Ascending aorta (tissue), 2 donors: ENCODE measurements around the gene MBNL2. TPM values are rescaled to one million over a fixed set of nuclear protein-coding genes. Genes with fewer than 3 reads are reported as not detected.

Experiments
- DNase-seq, 2 donors: peaks; one replicate each; pipeline ENCODE4 v3.0.0-alpha.2; 2019; ENCODE audit warnings: low spot score in 2 of 2
- H3K27ac ChIP-seq, 2 donors: fragments of 200-600 bp; sonication (generic); one replicate each; pipeline ENCODE4 v1.5.1; 2016 to 2017; ENCODE audit warnings: mild to moderate bottlenecking in 1 of 2
- H3K27me3 ChIP-seq: fragments of 200-600 bp; sonication (generic); one replicate; pipeline ENCODE4 v1.5.1; 2017
- H3K36me3 ChIP-seq, 2 donors: fragments of 200-600 bp; sonication (generic); one replicate each; pipeline ENCODE4 v1.5.1; 2016
- H3K4me1 ChIP-seq, 2 donors: fragments of 200-600 bp; sonication (generic); one replicate each; pipeline ENCODE4 v1.5.1; 2016 to 2017; ENCODE audit warnings: mild to moderate bottlenecking in 1 of 2
- H3K4me3 ChIP-seq, 2 donors: fragments of 200-600 bp; sonication (generic); one replicate each; pipeline ENCODE4 v1.5.1; 2016 to 2017; ENCODE audit warnings: mild to moderate bottlenecking in 1 of 2
- H3K9me3 ChIP-seq, 2 donors: fragments of 200-600 bp; sonication (generic); one replicate each; pipeline ENCODE4 v1.5.1; 2016
- CTCF ChIP-seq, 3 experiments: fragments of 200-600 bp in 2 of 3; fragments of 450-650 bp in 1 of 3; sonication (generic) in 2 of 3; IDR thresholded peaks; one replicate each; pipeline ENCODE4 v1.5.1; 2016 to 2019; ENCODE audit warnings: antibody characterized with exemption in 3 of 3, mild to moderate bottlenecking in 1 of 3, moderate library complexity in 1 of 3
- intact Hi-C: fragments of 100-400 bp; cut with DNase I; formaldehyde crosslinking; loops from one replicate; pipeline ENCODE4 v1.15.1; 2023
- total RNA-seq: library from RNA; depleted of rRNA; stranded (reverse); fragments of >200 nt; gene quantifications from one replicate; pipeline ENCODE4 v1.1.0, GENCODE V29; 2016

Gene MBNL2
- total RNA-seq, 1 donor from 2014 or later: 38.7 TPM

- Histone ChIP-seq H3K36me3 (peaks cover 4 to 19% of the 10 kb centered on the region in 2 donors), H3K4me3 (no peak overlapping the region), H3K9me3 (no peaks in the 10 kb centered on the region), H3K4me1 (peaks cover 0 to 16% of the 10 kb centered on the region in 2 donors), H3K27ac (peak overlapping the region; percentile 6 to 19), H3K27me3 (no peaks in the 10 kb centered on the region)
- no peak for DNase-seq
- intact Hi-C loops: no loop called here
- no peak for TF ChIP-seq CTCF (IDR thresholded peaks at IDR 0.05)
These were observed 119.0 kb downstream of the MBNL2 start for GRCh38 chr13:97341135-97341534.

- TF ChIP-seq CTCF (IDR thresholded peaks at IDR 0.05): no peak
- intact Hi-C loops: no loop called here
- no peaks in the 10 kb centered on the region for H3K9me3 ChIP-seq
These were observed 120.0 kb downstream of the MBNL2 start for GRCh38 chr13:97342136-97342535.

GRCh38 chr13:97342936-97343335 is 120.8 kb downstream of the MBNL2 start:
- no peaks in the 10 kb centered on the region for H3K9me3 ChIP-seq
- no peak for DNase-seq
- intact Hi-C loops: no loop called here
- H3K27me3 ChIP-seq: no peaks in the 10 kb centered on the region
- H3K27ac ChIP-seq: peak overlapping the region in 1 of 2 donors; percentile 5
- TF ChIP-seq CTCF (IDR thresholded peaks at IDR 0.05): no peak
- peaks cover 10 to 29% of the 10 kb centered on the region in 2 donors for H3K36me3 ChIP-seq
- H3K4me3 ChIP-seq: no peak overlapping the region
- H3K4me1 ChIP-seq: peaks cover 0 to 12% of the 10 kb centered on the region in 2 donors

More at GRCh38 chr13:97342136-97342535, 120.0 kb downstream of the MBNL2 start:
- no peak overlapping the region for H3K27ac ChIP-seq
- no peak overlapping the region for H3K4me3 ChIP-seq
- H3K36me3 ChIP-seq: peaks cover 8 to 24% of the 10 kb centered on the region in 2 donors
- no peak for DNase-seq
- H3K4me1 ChIP-seq: peaks cover 0 to 12% of the 10 kb centered on the region in 2 donors
- no peaks in the 10 kb centered on the region for H3K27me3 ChIP-seq

- Histone ChIP-seq H3K4me3 (no peak overlapping the region), H3K27me3 (no peaks in the 10 kb centered on the region), H3K9me3 (no peaks in the 10 kb centered on the region), H3K36me3 (peaks cover 14 to 44% of the 10 kb centered on the region in 2 donors), H3K27ac (no peak overlapping the region), H3K4me1 (peaks cover 0 to 8% of the 10 kb centered on the region in 2 donors)
- no peak for DNase-seq
- intact Hi-C loops: loop anchor here (1.0 kb wide), 1 partner anchor 234 kb away; no protein-coding TSS in a partner anchor
- TF ChIP-seq CTCF (IDR thresholded peaks at IDR 0.05): peak; percentile 50 to 76 (median 65)
These were observed 122.4 kb downstream of the MBNL2 start for GRCh38 chr13:97344265-97345175.

- no peak for TF ChIP-seq CTCF (IDR thresholded peaks at IDR 0.05)
- Histone ChIP-seq H3K27ac (no peak overlapping the region), H3K4me3 (no peak overlapping the region), H3K36me3 (peaks cover 18 to 60% of the 10 kb centered on the region in 2 donors), H3K27me3 (no peaks in the 10 kb centered on the region), H3K4me1 (peaks cover 0 to 6% of the 10 kb centered on the region in 2 donors), H3K9me3 (peaks cover 0 to 9% of the 10 kb centered on the region in 2 donors)
- DNase-seq: no peak
- intact Hi-C loops: no loop called here
These were observed 124.0 kb downstream of the MBNL2 start for GRCh38 chr13:97346097-97346496.
